ENCODE results near the gene PTH1R.

PTH1R gene

DNA sequence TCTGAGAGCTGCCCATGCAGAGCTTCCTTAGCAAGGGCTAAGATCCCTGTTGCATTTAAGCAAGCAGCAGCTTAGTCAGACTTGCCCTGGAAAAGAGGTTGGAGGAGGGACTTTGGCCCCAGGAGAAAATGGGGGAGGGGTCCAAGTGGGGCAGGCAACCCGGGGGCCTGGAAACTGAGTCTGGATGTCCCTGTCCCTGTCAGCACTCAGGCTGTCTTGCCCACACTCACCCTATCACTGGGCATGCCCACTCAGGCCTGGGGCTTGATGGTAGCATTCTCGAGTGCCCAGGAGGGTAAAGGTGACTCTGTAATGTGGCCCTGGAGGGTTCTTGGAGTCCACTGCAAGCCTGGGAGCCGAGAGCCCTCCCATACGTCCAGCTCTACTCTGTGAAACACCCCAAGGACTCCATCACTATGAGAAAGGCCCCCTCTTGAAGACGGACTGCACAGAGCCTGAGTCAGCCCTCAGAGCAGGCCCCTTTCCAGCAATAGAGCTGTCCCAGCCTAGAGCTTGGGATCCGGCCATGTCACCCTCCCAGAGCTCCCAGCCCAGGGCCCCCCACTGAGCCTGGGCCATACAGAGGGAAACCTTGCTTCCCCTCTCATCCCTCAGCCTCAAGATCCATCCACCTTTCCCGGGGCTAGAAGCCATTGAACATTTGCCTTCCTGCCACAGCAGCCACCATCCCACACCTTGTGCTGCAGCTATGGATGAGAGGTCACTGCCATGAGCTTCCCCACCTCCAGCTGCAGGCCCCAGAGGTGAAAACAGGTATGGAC is 27.6 kb upstream of the PTH1R start:
- no peak overlapping the region for H3K9ac ChIP-seq (ENCODE audit: low read depth in 1 of 2, low read length in 2 of 2)
- H3K27ac ChIP-seq (ENCODE audit: low read depth, low read length) = no peak overlapping the region

DNA sequence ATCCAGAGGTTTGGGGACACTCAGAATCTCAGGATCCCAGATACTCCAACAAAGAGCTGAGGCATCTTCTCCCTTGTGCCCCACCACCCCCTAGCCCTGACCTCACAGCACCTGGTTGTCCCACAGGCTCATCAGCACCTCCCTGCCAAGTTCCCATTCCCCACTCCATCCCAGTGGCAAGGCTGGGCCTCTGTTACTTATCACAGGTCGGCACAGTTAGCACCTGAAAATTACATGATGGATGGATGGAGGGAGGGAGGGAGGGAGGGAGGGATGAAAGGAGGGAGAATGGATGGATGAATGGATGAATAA is 27.1 kb upstream of the PTH1R start:
- Histone ChIP-seq H3K27ac (ENCODE audit: low read depth, low read length) (no peak overlapping the region), H3K9me3 (ENCODE audit: control insufficient read depth in 1 of 2, low read length in 2 of 2) (no peaks in the 10 kb centered on the region)

More for the DNA sequence above, 27.6 kb upstream of the PTH1R start:
- H3K4me1 ChIP-seq (ENCODE audit: control insufficient read depth in 1 of 2, insufficient read depth in 2 of 2, low read length in 2 of 2) = peaks cover 7 to 15% of the 10 kb centered on the region in 2 donors
- H3K4me3 ChIP-seq (ENCODE audit: low read depth in 1 of 2, low read length in 2 of 2) = no peak overlapping the region
- no peaks in the 10 kb centered on the region for H3K9me3 ChIP-seq (ENCODE audit: control insufficient read depth in 1 of 2, low read length in 2 of 2)
- no peaks in the 10 kb centered on the region for H3K36me3 ChIP-seq (ENCODE audit: control insufficient read depth in 1 of 2, insufficient read depth in 2 of 2, low read length in 2 of 2)
- H3K27me3 ChIP-seq (ENCODE audit: control insufficient read depth in 1 of 2, insufficient read depth in 2 of 2, low read length in 2 of 2) = no peaks in the 10 kb centered on the region

DNA sequence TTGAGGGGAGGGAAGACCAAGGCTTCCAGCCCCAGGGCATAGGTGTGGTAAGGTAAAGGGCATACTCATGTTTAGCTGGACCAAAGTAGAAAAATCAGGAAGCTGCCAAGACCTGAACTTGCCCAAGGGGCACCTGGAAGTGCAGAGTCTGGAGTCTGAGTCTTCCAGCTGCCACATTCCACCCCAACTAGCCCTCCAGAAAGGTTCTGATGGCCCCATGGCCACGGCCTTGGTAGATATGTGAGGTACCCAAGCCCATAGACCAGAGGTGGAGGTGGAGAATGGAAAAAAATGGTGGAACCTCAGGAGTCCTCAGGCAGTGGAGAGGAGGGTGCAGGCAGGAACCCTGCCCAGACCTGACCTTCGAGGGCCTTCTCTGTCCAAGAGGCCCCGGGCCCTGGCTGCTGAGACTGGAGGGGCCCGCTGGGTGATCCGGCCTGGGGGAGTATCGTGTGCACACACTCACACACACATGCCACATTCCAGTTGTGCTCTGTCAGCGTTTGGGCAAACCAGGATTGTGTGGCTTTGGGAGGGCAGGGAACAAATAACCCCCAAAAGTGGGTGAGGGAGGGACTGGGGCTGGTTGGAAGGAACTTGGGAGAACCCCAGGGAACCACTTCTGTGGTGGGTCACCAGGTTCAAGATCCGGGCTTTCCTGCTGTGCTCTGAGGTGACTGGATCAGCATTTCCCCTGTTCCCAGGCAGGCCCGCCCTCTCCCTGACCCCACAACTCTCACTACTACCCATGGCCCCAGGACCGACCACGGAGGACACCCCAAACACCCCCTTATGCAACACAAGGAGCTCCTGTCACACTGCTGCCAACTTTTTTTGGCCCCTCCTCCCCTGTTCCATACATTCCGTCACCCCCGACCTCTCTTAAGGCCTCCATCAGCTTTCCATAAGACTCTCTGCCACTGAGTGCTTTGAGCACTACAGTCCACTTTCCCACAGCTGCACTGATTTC is 25.9 kb upstream of the PTH1R start:
- Histone ChIP-seq H3K36me3 (ENCODE audit: control insufficient read depth in 1 of 2, insufficient read depth in 2 of 2, low read length in 2 of 2) (no peaks in the 10 kb centered on the region), H3K9me3 (ENCODE audit: control insufficient read depth in 1 of 2, low read length in 2 of 2) (no peaks in the 10 kb centered on the region), H3K4me3 (ENCODE audit: low read depth in 1 of 2, low read length in 2 of 2) (no peak overlapping the region), H3K27ac (ENCODE audit: low read depth, low read length) (no peak overlapping the region), H3K9ac (ENCODE audit: low read depth in 1 of 2, low read length in 2 of 2) (no peak overlapping the region), H3K27me3 (ENCODE audit: control insufficient read depth in 1 of 2, insufficient read depth in 2 of 2, low read length in 2 of 2) (no peaks in the 10 kb centered on the region), H3K4me1 (ENCODE audit: control insufficient read depth in 1 of 2, insufficient read depth in 2 of 2, low read length in 2 of 2) (peaks cover 1 to 2% of the 10 kb centered on the region in 2 donors)

More for the DNA sequence above, 27.1 kb upstream of the PTH1R start:
- H3K27me3 ChIP-seq (ENCODE audit: control insufficient read depth in 1 of 2, insufficient read depth in 2 of 2, low read length in 2 of 2) = no peaks in the 10 kb centered on the region
- H3K36me3 ChIP-seq (ENCODE audit: control insufficient read depth in 1 of 2, insufficient read depth in 2 of 2, low read length in 2 of 2) = no peaks in the 10 kb centered on the region
- no peak overlapping the region for H3K4me3 ChIP-seq (ENCODE audit: low read depth in 1 of 2, low read length in 2 of 2)
- peaks cover 7 to 11% of the 10 kb centered on the region in 2 donors for H3K4me1 ChIP-seq (ENCODE audit: control insufficient read depth in 1 of 2, insufficient read depth in 2 of 2, low read length in 2 of 2)
- no peak overlapping the region for H3K9ac ChIP-seq (ENCODE audit: low read depth in 1 of 2, low read length in 2 of 2)

DNA sequence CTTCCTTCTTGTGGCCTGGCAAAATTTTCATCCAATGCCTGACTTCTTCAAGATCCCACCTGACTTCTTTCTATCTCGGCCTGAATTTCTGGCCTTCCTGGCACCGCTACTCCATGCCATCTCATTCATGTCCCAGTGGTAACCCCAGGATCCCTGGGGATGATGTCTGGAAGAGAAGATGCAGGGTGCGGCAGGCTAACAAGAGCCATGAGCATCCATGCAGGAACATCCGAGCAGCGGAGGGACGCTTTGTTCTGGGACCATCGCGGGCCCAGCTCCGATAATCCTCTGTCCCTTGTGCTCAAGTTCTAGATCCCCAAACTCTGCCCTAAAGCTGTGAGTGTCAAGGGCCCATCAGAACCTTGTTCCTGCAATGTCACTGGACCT is 25.2 kb upstream of the PTH1R start:
- Histone ChIP-seq H3K4me3 (ENCODE audit: low read depth in 1 of 2, low read length in 2 of 2) (no peak overlapping the region), H3K4me1 (ENCODE audit: control insufficient read depth in 1 of 2, insufficient read depth in 2 of 2, low read length in 2 of 2) (no peaks in the 10 kb centered on the region), H3K36me3 (ENCODE audit: control insufficient read depth in 1 of 2, insufficient read depth in 2 of 2, low read length in 2 of 2) (no peaks in the 10 kb centered on the region), H3K27me3 (ENCODE audit: control insufficient read depth in 1 of 2, insufficient read depth in 2 of 2, low read length in 2 of 2) (no peaks in the 10 kb centered on the region), H3K27ac (ENCODE audit: low read depth, low read length) (no peak overlapping the region), H3K9ac (ENCODE audit: low read depth in 1 of 2, low read length in 2 of 2) (no peak overlapping the region), H3K9me3 (ENCODE audit: control insufficient read depth in 1 of 2, low read length in 2 of 2) (no peaks in the 10 kb centered on the region)

DNA sequence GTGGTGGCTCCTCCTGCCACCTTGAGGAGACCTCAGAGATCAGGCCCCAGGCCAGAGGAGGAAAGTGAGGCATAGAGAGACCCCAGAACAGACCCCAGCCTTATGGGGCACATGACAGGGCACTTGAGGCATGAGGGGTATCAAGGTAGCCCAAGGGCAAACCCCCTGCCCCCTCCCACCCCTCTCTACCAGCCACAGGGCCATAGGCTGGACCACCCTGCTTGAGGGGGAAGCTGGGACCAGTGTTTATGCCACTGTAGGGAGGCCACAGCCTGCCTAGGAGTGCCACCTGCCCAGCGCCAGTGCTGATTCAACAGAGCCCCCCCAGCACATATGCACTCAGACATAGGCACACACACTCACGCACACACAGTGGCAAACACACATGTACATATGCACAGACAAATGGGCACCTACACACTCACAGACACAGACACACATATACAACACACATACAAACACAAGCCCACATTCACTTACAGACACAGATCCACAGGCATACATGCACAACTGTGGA is 24.6 kb upstream of the PTH1R start:
- H3K27ac ChIP-seq (ENCODE audit: low read depth, low read length) = no peak overlapping the region
- no peak overlapping the region for H3K9ac ChIP-seq (ENCODE audit: low read depth in 1 of 2, low read length in 2 of 2)
- H3K4me3 ChIP-seq (ENCODE audit: low read depth in 1 of 2, low read length in 2 of 2) = no peak overlapping the region
- no peaks in the 10 kb centered on the region for H3K27me3 ChIP-seq (ENCODE audit: control insufficient read depth in 1 of 2, insufficient read depth in 2 of 2, low read length in 2 of 2)
- no peaks in the 10 kb centered on the region for H3K9me3 ChIP-seq (ENCODE audit: control insufficient read depth in 1 of 2, low read length in 2 of 2)
- H3K4me1 ChIP-seq (ENCODE audit: control insufficient read depth in 1 of 2, insufficient read depth in 2 of 2, low read length in 2 of 2) = no peaks in the 10 kb centered on the region
- H3K36me3 ChIP-seq (ENCODE audit: control insufficient read depth in 1 of 2, insufficient read depth in 2 of 2, low read length in 2 of 2) = no peaks in the 10 kb centered on the region

DNA sequence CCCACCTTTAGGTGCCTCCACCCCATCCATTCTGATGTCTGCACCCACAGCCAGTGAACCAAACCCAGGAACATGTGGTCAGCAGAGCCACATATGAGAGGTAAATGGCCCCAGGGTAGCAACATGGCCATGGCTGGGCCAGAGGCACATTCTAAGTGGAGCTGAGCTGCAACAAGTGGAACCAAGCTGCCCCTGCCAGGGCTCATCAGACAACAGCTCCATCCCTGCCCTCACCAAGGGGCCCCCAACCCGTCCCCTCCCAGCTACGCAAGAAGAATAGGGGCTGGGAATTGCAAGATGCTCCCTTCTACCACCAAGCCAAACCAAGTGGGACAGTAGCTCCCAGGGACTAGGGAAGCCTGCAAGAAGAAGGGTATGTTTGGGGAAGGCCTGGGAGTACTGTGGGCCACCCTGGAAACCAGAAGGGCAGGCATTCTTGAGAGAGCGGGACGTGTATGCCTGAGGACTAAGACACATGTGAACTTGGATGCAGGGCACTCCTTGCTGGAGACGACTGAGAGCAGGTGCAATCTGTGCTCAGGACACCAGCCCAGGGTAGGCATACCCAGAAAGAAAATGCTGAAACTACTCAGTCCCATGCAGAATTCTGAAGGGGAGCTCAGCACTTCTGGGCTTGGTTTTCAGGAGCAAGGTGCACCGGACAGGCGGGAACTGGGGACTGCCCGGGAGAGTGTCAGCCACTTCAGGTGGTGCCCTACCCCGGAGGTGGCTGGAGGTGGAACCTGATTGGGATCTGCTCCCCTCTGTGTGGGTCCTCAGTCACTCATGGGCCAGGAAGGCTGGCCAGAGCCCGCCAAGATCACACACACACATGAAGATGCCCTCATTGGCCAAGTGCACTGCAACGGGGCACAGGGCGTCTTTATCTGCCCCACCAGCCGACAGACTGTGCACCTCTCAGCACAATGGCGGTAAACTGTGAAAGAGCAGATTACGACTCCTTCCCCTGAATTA is 23.8 kb upstream of the PTH1R start:
- Histone ChIP-seq H3K9me3 (ENCODE audit: control insufficient read depth in 1 of 2, low read length in 2 of 2) (no peaks in the 10 kb centered on the region), H3K36me3 (ENCODE audit: control insufficient read depth in 1 of 2, insufficient read depth in 2 of 2, low read length in 2 of 2) (no peaks in the 10 kb centered on the region), H3K9ac (ENCODE audit: low read depth in 1 of 2, low read length in 2 of 2) (no peak overlapping the region), H3K4me1 (ENCODE audit: control insufficient read depth in 1 of 2, insufficient read depth in 2 of 2, low read length in 2 of 2) (no peaks in the 10 kb centered on the region), H3K27ac (ENCODE audit: low read depth, low read length) (no peak overlapping the region), H3K4me3 (ENCODE audit: low read depth in 1 of 2, low read length in 2 of 2) (no peak overlapping the region), H3K27me3 (ENCODE audit: control insufficient read depth in 1 of 2, insufficient read depth in 2 of 2, low read length in 2 of 2) (no peaks in the 10 kb centered on the region)

DNA sequence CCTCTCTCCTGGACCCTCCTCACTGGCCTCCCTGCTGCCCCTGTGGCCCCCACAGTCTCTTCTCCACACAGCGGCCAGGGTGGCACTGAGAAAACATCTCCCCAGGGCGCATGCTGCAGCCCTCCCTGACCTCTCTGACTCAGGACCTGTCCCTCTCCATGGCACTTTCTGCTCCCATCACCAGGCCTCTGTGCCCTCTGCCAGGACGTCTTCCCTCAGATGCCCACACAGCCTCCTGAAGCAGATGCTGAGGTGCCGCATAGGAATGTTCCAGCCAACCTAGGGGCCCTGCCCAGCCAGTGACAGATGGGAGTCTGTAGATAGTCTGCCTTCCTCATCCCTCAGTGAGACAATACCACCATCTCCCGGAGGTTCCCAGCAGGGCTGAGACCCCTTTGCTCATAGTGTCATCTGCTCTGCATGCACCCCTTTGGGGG is 22.9 kb upstream of the PTH1R start:
- no peak overlapping the region for H3K4me3 ChIP-seq (ENCODE audit: low read depth in 1 of 2, low read length in 2 of 2)
- H3K36me3 ChIP-seq (ENCODE audit: control insufficient read depth in 1 of 2, insufficient read depth in 2 of 2, low read length in 2 of 2) = no peaks in the 10 kb centered on the region
- no peak overlapping the region for H3K27ac ChIP-seq (ENCODE audit: low read depth, low read length)
- no peak overlapping the region for H3K9ac ChIP-seq (ENCODE audit: low read depth in 1 of 2, low read length in 2 of 2)
- no peaks in the 10 kb centered on the region for H3K4me1 ChIP-seq (ENCODE audit: control insufficient read depth in 1 of 2, insufficient read depth in 2 of 2, low read length in 2 of 2)
- no peaks in the 10 kb centered on the region for H3K9me3 ChIP-seq (ENCODE audit: control insufficient read depth in 1 of 2, low read length in 2 of 2)
- H3K27me3 ChIP-seq (ENCODE audit: control insufficient read depth in 1 of 2, insufficient read depth in 2 of 2, low read length in 2 of 2) = no peaks in the 10 kb centered on the region

DNA sequence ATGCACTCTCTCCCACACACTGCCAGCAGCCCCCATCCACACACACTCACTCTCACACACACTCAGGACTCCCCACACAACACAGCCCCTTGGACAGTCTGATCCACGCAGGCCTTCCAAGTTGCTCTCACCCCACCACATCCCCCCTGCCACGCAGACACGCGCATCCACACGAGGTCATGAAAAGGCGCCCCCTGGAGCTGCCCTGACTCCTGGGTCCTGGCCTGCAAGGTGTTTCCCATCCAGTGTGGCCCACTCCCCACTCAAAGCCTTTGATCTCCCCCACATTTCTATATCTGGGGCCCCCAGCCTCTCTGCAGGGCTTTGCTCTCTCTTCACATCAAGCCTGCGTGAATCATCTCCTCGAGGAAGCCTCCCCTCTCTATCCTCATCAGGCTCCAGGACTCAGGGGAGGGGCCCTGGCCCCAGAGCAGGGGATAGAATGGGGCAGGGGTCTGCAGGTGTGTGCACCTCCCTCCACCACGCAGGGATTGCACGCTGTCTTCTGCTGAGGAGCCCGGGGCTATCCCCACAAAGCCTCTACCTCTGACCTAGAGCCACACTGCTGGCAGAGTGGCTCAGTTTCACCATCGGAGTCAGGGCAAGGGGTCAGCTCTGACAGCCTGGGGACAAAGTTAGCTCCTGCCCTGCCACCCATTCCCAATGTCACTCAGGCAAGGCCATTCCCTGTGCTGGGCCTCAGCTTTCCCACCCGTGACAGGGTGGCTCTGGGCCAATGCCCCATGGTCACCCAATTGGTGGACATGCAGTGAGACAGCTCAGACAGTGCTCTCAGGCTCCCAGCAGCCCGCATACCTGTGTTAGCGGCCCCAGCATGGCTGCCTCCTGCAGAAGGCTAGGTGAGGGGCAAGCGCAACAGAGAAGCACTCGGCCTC is 20.7 kb upstream of the PTH1R start:
- H3K27ac ChIP-seq (ENCODE audit: low read depth, low read length) = no peak overlapping the region
- no peaks in the 10 kb centered on the region for H3K27me3 ChIP-seq (ENCODE audit: control insufficient read depth in 1 of 2, insufficient read depth in 2 of 2, low read length in 2 of 2)
- H3K9ac ChIP-seq (ENCODE audit: low read depth in 1 of 2, low read length in 2 of 2) = no peak overlapping the region
- H3K4me1 ChIP-seq (ENCODE audit: control insufficient read depth in 1 of 2, insufficient read depth in 2 of 2, low read length in 2 of 2) = no peaks in the 10 kb centered on the region
- no peaks in the 10 kb centered on the region for H3K9me3 ChIP-seq (ENCODE audit: control insufficient read depth in 1 of 2, low read length in 2 of 2)
- no peaks in the 10 kb centered on the region for H3K36me3 ChIP-seq (ENCODE audit: control insufficient read depth in 1 of 2, insufficient read depth in 2 of 2, low read length in 2 of 2)
- H3K4me3 ChIP-seq (ENCODE audit: low read depth in 1 of 2, low read length in 2 of 2) = no peak overlapping the region

Measured in duodenal mucosa (tissue), 2 donors.